HL-60 (cell line): ENCODE data around the gene ATP9B.

Experiments
- DNase-seq, 2 experiments: peaks; one replicate each; pipeline ENCODE4 v3.0.0-alpha.2; 2010 to 2020; ENCODE audit warnings: low read depth in 1 of 2, low spot score in 1 of 2
- H3K27ac ChIP-seq: fragments of 250-450 bp; sonication (Bioruptor Pico); replicated peaks from 2 replicates; pipeline ENCODE4 v1.5.1; 2020; ENCODE audit warnings: mild to moderate bottlenecking, moderate library complexity
- H3K27me3 ChIP-seq: fragments of 250-450 bp; sonication (Bioruptor Pico); 2 replicates; pipeline ENCODE4 v1.5.1; 2021; ENCODE audit warnings: mild to moderate bottlenecking, moderate library complexity; ENCODE audit not compliant: insufficient read depth, poor library complexity, severe bottlenecking
- H3K4me3 ChIP-seq: replicated peaks from 2 replicates; pipeline ENCODE4 v1.5.1; 2011; ENCODE audit warnings: mild to moderate bottlenecking, control low read depth, low read length; ENCODE audit not compliant: insufficient read depth
- CTCF ChIP-seq: IDR thresholded peaks from one replicate; pipeline ENCODE4 v1.5.1; 2011; ENCODE audit warnings: low read length, control low read depth, inconsistent platforms; ENCODE audit not compliant: insufficient read depth
- GABPA ChIP-seq: IDR thresholded peaks from 2 replicates; pipeline ENCODE4 v1.6.1; 2012; ENCODE audit warnings: low read depth
- POLR2AphosphoS5 ChIP-seq: IDR thresholded peaks from 2 replicates; pipeline ENCODE4 v1.6.1; 2012; ENCODE audit warnings: low read depth
- SPI1 ChIP-seq: IDR thresholded peaks from 2 replicates; pipeline ENCODE4 v1.6.1; 2012; ENCODE audit warnings: low read depth, mild to moderate bottlenecking, borderline replicate concordance
- TF ChIP-seq, protein P1 (sequence below): IDR thresholded peaks from 2 replicates; pipeline ENCODE4 v1.6.1; 2012; ENCODE audit warnings: low read depth; ENCODE audit not compliant: insufficient replicate concordance

Gene ATP9B

GRCh38 chr18:79393635-79394533 lies 324.7 kb downstream of the ATP9B start:
- Histone ChIP-seq H3K27me3 (peaks cover 15% of the 10 kb centered on the region), H3K27ac (no peak overlapping the region), H3K4me3 (peak overlapping the region; percentile 58)
- TF ChIP-seq GABPA (no peak), POLR2AphosphoS5 (no peak; the same call in 1 of the 2 replicates), CTCF (no peak), SPI1 (no peak)
- TF ChIP-seq, protein P1, sequence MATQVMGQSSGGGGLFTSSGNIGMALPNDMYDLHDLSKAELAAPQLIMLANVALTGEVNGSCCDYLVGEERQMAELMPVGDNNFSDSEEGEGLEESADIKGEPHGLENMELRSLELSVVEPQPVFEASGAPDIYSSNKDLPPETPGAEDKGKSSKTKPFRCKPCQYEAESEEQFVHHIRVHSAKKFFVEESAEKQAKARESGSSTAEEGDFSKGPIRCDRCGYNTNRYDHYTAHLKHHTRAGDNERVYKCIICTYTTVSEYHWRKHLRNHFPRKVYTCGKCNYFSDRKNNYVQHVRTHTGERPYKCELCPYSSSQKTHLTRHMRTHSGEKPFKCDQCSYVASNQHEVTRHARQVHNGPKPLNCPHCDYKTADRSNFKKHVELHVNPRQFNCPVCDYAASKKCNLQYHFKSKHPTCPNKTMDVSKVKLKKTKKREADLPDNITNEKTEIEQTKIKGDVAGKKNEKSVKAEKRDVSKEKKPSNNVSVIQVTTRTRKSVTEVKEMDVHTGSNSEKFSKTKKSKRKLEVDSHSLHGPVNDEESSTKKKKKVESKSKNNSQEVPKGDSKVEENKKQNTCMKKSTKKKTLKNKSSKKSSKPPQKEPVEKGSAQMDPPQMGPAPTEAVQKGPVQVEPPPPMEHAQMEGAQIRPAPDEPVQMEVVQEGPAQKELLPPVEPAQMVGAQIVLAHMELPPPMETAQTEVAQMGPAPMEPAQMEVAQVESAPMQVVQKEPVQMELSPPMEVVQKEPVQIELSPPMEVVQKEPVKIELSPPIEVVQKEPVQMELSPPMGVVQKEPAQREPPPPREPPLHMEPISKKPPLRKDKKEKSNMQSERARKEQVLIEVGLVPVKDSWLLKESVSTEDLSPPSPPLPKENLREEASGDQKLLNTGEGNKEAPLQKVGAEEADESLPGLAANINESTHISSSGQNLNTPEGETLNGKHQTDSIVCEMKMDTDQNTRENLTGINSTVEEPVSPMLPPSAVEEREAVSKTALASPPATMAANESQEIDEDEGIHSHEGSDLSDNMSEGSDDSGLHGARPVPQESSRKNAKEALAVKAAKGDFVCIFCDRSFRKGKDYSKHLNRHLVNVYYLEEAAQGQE: no peak
- no peak for DNase-seq

GRCh38 chr18:79394534-79395307 lies 325.5 kb downstream of the ATP9B start:
- DNase-seq: no peak
- H3K27me3 ChIP-seq: peaks cover 15% of the 10 kb centered on the region
- TF ChIP-seq GABPA (no peak), SPI1 (no peak), CTCF (no peak), POLR2AphosphoS5 (no peak)
- TF ChIP-seq, protein P1: no peak
- H3K27ac ChIP-seq: no peak overlapping the region
- peak overlapping the region; percentile 58 for H3K4me3 ChIP-seq

DNA sequence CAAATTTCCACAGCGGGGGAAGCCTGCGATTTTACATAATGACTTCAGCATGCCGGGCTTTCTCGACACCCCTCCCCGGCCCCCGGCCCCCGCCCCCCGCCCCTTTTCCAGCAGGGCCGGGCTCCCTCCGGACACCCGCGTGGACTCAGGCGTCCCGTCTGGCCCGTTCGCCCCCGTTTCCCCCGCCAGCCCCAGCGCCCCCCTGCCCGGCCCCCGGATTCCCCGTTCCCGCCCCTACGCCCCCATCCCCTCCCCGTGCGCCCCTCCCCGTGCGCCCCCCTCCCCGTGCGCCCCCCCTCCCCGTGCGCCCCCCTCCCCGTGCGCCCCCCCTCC lies 326.1 kb downstream of the ATP9B start:
- TF ChIP-seq, protein P1: no peak
- TF ChIP-seq CTCF (no peak), POLR2AphosphoS5 (no peak), GABPA (no peak), SPI1 (no peak)

More for the DNA sequence above, 326.1 kb downstream of the ATP9B start:
- DNase-seq: no peak
- Histone ChIP-seq H3K27ac (no peak overlapping the region), H3K4me3 (no peak overlapping the region), H3K27me3 (peaks cover 15% of the 10 kb centered on the region)
